Neural cell (in vitro differentiated cells): ENCODE measurements around the gene INAVA. TPM values are rescaled to one million over a fixed set of nuclear protein-coding genes. Genes with fewer than 3 reads are reported as not detected.

Experiments used
- H2AFZ ChIP-seq: fragments of 200-600, 300-800 bp; sonication (generic), shearing (Covaris generic); 2 replicates; pipeline ENCODE4 v1.6.0; 2014; ENCODE audit warnings: low read depth, mild to moderate bottlenecking, antibody characterized with exemption, low read length, moderate library complexity
- H3F3A ChIP-seq: fragments of 200-600 bp; shearing (Covaris generic); 2 replicates; pipeline ENCODE4 v1.6.1; 2016; ENCODE audit warnings: mild to moderate bottlenecking, moderate library complexity, mixed read lengths, antibody characterized with exemption, low read length; ENCODE audit not compliant: insufficient read depth, poor library complexity, severe bottlenecking
- H3K27ac ChIP-seq: fragments of 200-600, 300-800 bp; sonication (generic), shearing (Covaris generic); 2 replicates; pipeline ENCODE4 v1.5.1; 2014; ENCODE audit warnings: mild to moderate bottlenecking, low read length, moderate library complexity
- H3K27me3 ChIP-seq: fragments of 300-800, 200-600 bp; sonication (generic), shearing (Covaris generic); 2 replicates; pipeline ENCODE4 v1.6.0; 2014; ENCODE audit warnings: mild to moderate bottlenecking, low read depth, low read length, moderate library complexity; ENCODE audit not compliant: insufficient read depth
- H3K36me3 ChIP-seq: fragments of 300-800, 200-600 bp; sonication (generic), shearing (Covaris generic); 2 replicates; pipeline ENCODE4 v1.5.1; 2014; ENCODE audit warnings: mild to moderate bottlenecking, antibody characterized with exemption, low read length, moderate library complexity; ENCODE audit not compliant: insufficient read depth
- H3K4me2 ChIP-seq: fragments of 300-800, 200-600 bp; sonication (generic), shearing (Covaris generic); 2 replicates; pipeline ENCODE4 v1.6.0; 2014; ENCODE audit warnings: mild to moderate bottlenecking, low read length
- H3K4me3 ChIP-seq: fragments of 300-800, 200-600 bp; sonication (generic), shearing (Covaris generic); 2 replicates; pipeline ENCODE4 v1.5.1; 2014; ENCODE audit warnings: mild to moderate bottlenecking, low read length, moderate library complexity
- H3K79me2 ChIP-seq: fragments of 200-600 bp; shearing (Covaris generic); replicated peaks from 2 replicates; pipeline ENCODE4 v1.6.0; 2014; ENCODE audit warnings: mild to moderate bottlenecking, low read length, moderate library complexity; ENCODE audit not compliant: insufficient read depth
- H3K9ac ChIP-seq: fragments of 300-800, 200-600 bp; sonication (generic), shearing (Covaris generic); 2 replicates; pipeline ENCODE4 v1.6.1; 2016; ENCODE audit warnings: mild to moderate bottlenecking, low read length, mixed read lengths
- H3K9me2 ChIP-seq: fragments of 200-600 bp; shearing (Covaris generic); 2 replicates; pipeline ENCODE4 v1.6.1; 2016; ENCODE audit warnings: mild to moderate bottlenecking, low read length, mixed read lengths; ENCODE audit not compliant: insufficient read depth
- H3K9me3 ChIP-seq: fragments of 200-600, 300-800 bp; sonication (generic), shearing (Covaris generic); 2 replicates; pipeline ENCODE4 v1.6.1; 2016; ENCODE audit warnings: mild to moderate bottlenecking, mixed run types, low read length, moderate library complexity, mixed read lengths
- H4K20me1 ChIP-seq: fragments of 200-600 bp; shearing (Covaris generic); 2 replicates; pipeline ENCODE4 v1.6.1; 2016; ENCODE audit warnings: mild to moderate bottlenecking, mixed run types; ENCODE audit not compliant: insufficient read depth
- EP300 ChIP-seq: fragments of 450-650 bp; conservative IDR thresholded peaks from 2 replicates; pipeline ENCODE4 v1.6.1; 2014; ENCODE audit warnings: antibody characterized with exemption, mild to moderate bottlenecking, moderate library complexity; ENCODE audit not compliant: poor library complexity, severe bottlenecking
- EZH2 ChIP-seq: fragments of 200-600, 300-800 bp; shearing (Covaris generic), sonication (generic); IDR thresholded peaks from 2 replicates; pipeline ENCODE4 v1.6.1; 2014; ENCODE audit warnings: antibody characterized with exemption, low read length, borderline replicate concordance, mild to moderate bottlenecking; ENCODE audit not compliant: insufficient read depth, poor library complexity, severe bottlenecking
- MXI1 ChIP-seq: fragments of 450-650 bp; conservative IDR thresholded peaks from 2 replicates; pipeline ENCODE4 v1.6.1; 2014; ENCODE audit warnings: antibody characterized with exemption, mild to moderate bottlenecking; ENCODE audit not compliant: poor library complexity, severe bottlenecking
- POLR2AphosphoS5 ChIP-seq: IDR thresholded peaks from 2 replicates; pipeline ENCODE4 v1.6.1; 2012
- RAD21 ChIP-seq: fragments of 450-650 bp; conservative IDR thresholded peaks from 2 replicates; pipeline ENCODE4 v1.6.1; 2014; ENCODE audit warnings: antibody characterized with exemption, mild to moderate bottlenecking, moderate library complexity
- REST ChIP-seq: IDR thresholded peaks from 2 replicates; pipeline ENCODE4 v1.6.1; 2012; ENCODE audit warnings: borderline replicate concordance
- SMC3 ChIP-seq: fragments of 450-650 bp; conservative IDR thresholded peaks from 2 replicates; pipeline ENCODE4 v1.6.1; 2014; ENCODE audit warnings: antibody characterized with exemption, mild to moderate bottlenecking, moderate library complexity; ENCODE audit not compliant: poor library complexity
- TAF1 ChIP-seq: IDR thresholded peaks from 2 replicates; pipeline ENCODE4 v1.6.1; 2012; ENCODE audit warnings: low read depth
- polyA plus RNA-seq: library from polyadenylated mRNA; depleted of rRNA; stranded (reverse); fragments of >200 nt; gene quantifications from 2 replicates; pipeline ENCODE4 v1.2.3, GENCODE V29; 2014
- TF ChIP-seq, protein P1 (sequence below): fragments of 450-650 bp; IDR thresholded peaks from 2 replicates; pipeline ENCODE4 v1.5.1; 2014; ENCODE audit warnings: antibody characterized with exemption, mild to moderate bottlenecking, moderate library complexity; ENCODE audit not compliant: poor library complexity, severe bottlenecking

The INAVA gene
- polyA plus RNA-seq, 1 donor from 2014 or later: 1.3 TPM

GRCh38 chr1:200901796-200902444 lies 7.2 kb downstream of the INAVA start:
- Histone ChIP-seq H3K27me3 (no peaks in the 10 kb centered on the region), H3K9me3 (no peaks in the 10 kb centered on the region), H3K9me2 (no peaks in the 10 kb centered on the region), H3F3A (no peaks in the 10 kb centered on the region), H3K9ac (no peak overlapping the region), H3K27ac (no peak overlapping the region), H3K4me3 (no peak overlapping the region), H2AFZ (no peak overlapping the region), H4K20me1 (no peaks in the 10 kb centered on the region), H3K79me2 (no peaks in the 10 kb centered on the region), H3K36me3 (no peaks in the 10 kb centered on the region), H3K4me2 (no peak overlapping the region)
- no peak for TF ChIP-seq REST
- TF ChIP-seq MXI1: no peak
- TF ChIP-seq SMC3: no peak
- no peak for TF ChIP-seq POLR2AphosphoS5
- TF ChIP-seq RAD21: no peak
- no peak for TF ChIP-seq EP300
- TF ChIP-seq EZH2: no peak
- TF ChIP-seq, protein P1, sequence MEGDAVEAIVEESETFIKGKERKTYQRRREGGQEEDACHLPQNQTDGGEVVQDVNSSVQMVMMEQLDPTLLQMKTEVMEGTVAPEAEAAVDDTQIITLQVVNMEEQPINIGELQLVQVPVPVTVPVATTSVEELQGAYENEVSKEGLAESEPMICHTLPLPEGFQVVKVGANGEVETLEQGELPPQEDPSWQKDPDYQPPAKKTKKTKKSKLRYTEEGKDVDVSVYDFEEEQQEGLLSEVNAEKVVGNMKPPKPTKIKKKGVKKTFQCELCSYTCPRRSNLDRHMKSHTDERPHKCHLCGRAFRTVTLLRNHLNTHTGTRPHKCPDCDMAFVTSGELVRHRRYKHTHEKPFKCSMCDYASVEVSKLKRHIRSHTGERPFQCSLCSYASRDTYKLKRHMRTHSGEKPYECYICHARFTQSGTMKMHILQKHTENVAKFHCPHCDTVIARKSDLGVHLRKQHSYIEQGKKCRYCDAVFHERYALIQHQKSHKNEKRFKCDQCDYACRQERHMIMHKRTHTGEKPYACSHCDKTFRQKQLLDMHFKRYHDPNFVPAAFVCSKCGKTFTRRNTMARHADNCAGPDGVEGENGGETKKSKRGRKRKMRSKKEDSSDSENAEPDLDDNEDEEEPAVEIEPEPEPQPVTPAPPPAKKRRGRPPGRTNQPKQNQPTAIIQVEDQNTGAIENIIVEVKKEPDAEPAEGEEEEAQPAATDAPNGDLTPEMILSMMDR: no peak
- TF ChIP-seq TAF1: no peak

- H3K4me3 ChIP-seq: no peak overlapping the region
- no peak overlapping the region for H3K9ac ChIP-seq
- no peaks in the 10 kb centered on the region for H3K36me3 ChIP-seq
- H3K79me2 ChIP-seq: no peaks in the 10 kb centered on the region
- no peak overlapping the region for H3K27ac ChIP-seq
- TF ChIP-seq MXI1: no peak
- no peak overlapping the region for H3K4me2 ChIP-seq
- no peaks in the 10 kb centered on the region for H3K9me3 ChIP-seq
- no peaks in the 10 kb centered on the region for H3K27me3 ChIP-seq
- H2AFZ ChIP-seq: no peak overlapping the region
- H3F3A ChIP-seq: no peaks in the 10 kb centered on the region
- no peaks in the 10 kb centered on the region for H3K9me2 ChIP-seq
- H4K20me1 ChIP-seq: no peaks in the 10 kb centered on the region
Observed at GRCh38 chr1:200903793-200904192, 9.1 kb downstream of the INAVA start.

DNA sequence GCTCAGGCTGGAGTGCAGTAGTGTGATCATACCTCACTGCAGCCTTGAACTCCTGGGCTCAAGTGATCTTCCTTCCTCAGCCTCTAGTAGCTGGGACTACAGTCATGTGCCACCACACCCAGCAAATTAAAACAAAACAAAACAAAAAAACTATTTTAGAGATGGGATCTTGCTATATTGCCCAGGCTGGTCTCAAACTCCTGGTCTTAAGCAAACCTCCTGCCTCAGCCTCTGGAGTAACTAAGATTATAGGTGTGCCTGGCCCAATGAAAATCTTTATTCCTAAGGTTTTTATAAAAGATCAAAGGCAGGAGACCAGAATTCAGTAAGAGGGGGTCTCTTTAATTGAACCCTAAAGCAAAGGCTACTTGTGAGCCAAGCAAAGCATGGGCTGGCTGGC lies 10.1 kb downstream of the INAVA start:
- Histone ChIP-seq H3K36me3 (no peaks in the 10 kb centered on the region), H4K20me1 (no peaks in the 10 kb centered on the region), H3K27me3 (no peaks in the 10 kb centered on the region), H3K9me3 (no peaks in the 10 kb centered on the region), H3K4me2 (no peak overlapping the region), H3K27ac (no peak overlapping the region), H3K4me3 (no peak overlapping the region), H3K79me2 (no peaks in the 10 kb centered on the region), H3F3A (no peaks in the 10 kb centered on the region), H3K9ac (no peak overlapping the region), H2AFZ (no peak overlapping the region), H3K9me2 (no peaks in the 10 kb centered on the region)
- no peak for TF ChIP-seq POLR2AphosphoS5
- no peak for TF ChIP-seq RAD21
- no peak for TF ChIP-seq EZH2
- no peak for TF ChIP-seq TAF1
- no peak for TF ChIP-seq REST
- no peak for TF ChIP-seq EP300
- TF ChIP-seq SMC3: no peak
- TF ChIP-seq, protein P1: no peak
- TF ChIP-seq MXI1: no peak
